IgD-negative memory B cell (primary cell): ENCODE measurements around the gene TRAPPC2. TPM values are rescaled to one million over a fixed set of nuclear protein-coding genes. Genes with fewer than 3 reads are reported as not detected.

Experiments used
- H3K27ac Mint-ChIP-seq, 3 donors: one replicate each; pipeline ENCODE4 v1.8.0; 2020 to 2022; ENCODE audit warnings: mild to moderate bottlenecking in 3 of 3, mixed read lengths in 3 of 3, moderate library complexity in 1 of 3
- H3K27me3 Mint-ChIP-seq: one replicate; pipeline ENCODE4 v1.8.0; 2021; ENCODE audit warnings: mixed read lengths
- H3K36me3 Mint-ChIP-seq: one replicate; pipeline ENCODE4 v1.8.0; 2020; ENCODE audit warnings: mild to moderate bottlenecking, mixed read lengths
- H3K4me1 Mint-ChIP-seq, 3 donors: one replicate each; pipeline ENCODE4 v1.8.0; 2020 to 2022; ENCODE audit warnings: mixed read lengths in 3 of 3, mild to moderate bottlenecking in 1 of 3
- H3K4me3 Mint-ChIP-seq, 4 donors: one replicate each; pipeline ENCODE4 v1.8.0; 2020 to 2022; ENCODE audit warnings: mild to moderate bottlenecking in 4 of 4, mixed read lengths in 4 of 4, moderate library complexity in 3 of 4
- H3K9me3 Mint-ChIP-seq, 3 donors: one replicate each; pipeline ENCODE4 v1.8.0; 2020 to 2021; ENCODE audit warnings: mixed read lengths in 3 of 3, mild to moderate bottlenecking in 1 of 3
- polyA plus RNA-seq: library from polyadenylated mRNA; unstranded; fragments of 300-500 nt; fragmentation: Illumina TruSeq; gene quantifications from one replicate; pipeline ENCODE4 v1.2.3, GENCODE V29; 2021

TRAPPC2 gene
- polyA plus RNA-seq, 1 donor from 2014 or later: 34.5 TPM

GRCh38 chrX:13697976-13698375 is 36.4 kb downstream of the TRAPPC2 start:
- no peaks in the 10 kb centered on the region for H3K9me3 Mint-ChIP-seq
- H3K36me3 Mint-ChIP-seq: peaks cover 2% of the 10 kb centered on the region
- H3K4me1 Mint-ChIP-seq: peaks cover 43 to 67% (median 58%) of the 10 kb centered on the region in 3 donors
- peak overlapping the region in 3 of 4 donors; percentile 16 to 65 (median 44) for H3K4me3 Mint-ChIP-seq
- H3K27ac Mint-ChIP-seq: peak overlapping the region; percentile 6 to 50 (median 22)
- H3K27me3 Mint-ChIP-seq: peaks cover 5% of the 10 kb centered on the region

- Mint-ChIP-seq H3K27me3 (peaks cover 5% of the 10 kb centered on the region), H3K4me3 (peak overlapping the region; percentile 12 to 78 (median 30)), H3K36me3 (peaks cover 2% of the 10 kb centered on the region), H3K27ac (peak overlapping the region; percentile 0 to 50 (median 22)), H3K9me3 (no peaks in the 10 kb centered on the region), H3K4me1 (peaks cover 43 to 69% (median 58%) of the 10 kb centered on the region in 3 donors)
Observed at GRCh38 chrX:13697455-13697854, 37.0 kb downstream of the TRAPPC2 start.

GRCh38 chrX:13695601-13696115 is 38.8 kb downstream of the TRAPPC2 start:
- H3K4me1 Mint-ChIP-seq: peaks cover 39 to 65% (median 48%) of the 10 kb centered on the region in 3 donors
- peak overlapping the region in 1 of 3 donors; percentile 21 for H3K27ac Mint-ChIP-seq
- peak overlapping the region in 2 of 4 donors; percentile 1 to 12 for H3K4me3 Mint-ChIP-seq
- H3K9me3 Mint-ChIP-seq: no peaks in the 10 kb centered on the region
- no peaks in the 10 kb centered on the region for H3K36me3 Mint-ChIP-seq
- H3K27me3 Mint-ChIP-seq: peaks cover 5% of the 10 kb centered on the region

DNA sequence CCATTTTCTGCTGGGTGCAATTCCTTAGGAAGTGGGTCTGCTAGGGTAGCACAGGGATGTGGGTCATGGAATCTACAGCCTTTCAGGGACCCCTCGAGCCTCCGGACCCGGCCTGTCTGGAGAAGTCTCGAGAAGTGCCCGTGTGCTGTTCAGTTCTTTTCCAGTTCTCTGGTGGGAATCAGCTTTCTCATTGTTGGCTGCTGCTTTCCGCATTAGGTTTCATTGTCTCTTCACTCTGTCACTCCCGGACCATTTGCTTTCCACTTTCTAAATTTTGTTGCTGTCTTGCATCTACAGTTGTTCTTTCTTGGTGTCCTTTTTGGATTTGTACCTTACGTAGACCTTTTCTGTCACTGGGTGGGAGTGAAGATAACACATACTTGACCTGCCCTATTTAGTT is 39.4 kb downstream of the TRAPPC2 start:
- H3K9me3 Mint-ChIP-seq: no peaks in the 10 kb centered on the region
- peaks cover 43 to 71% (median 54%) of the 10 kb centered on the region in 3 donors for H3K4me1 Mint-ChIP-seq
- H3K36me3 Mint-ChIP-seq: no peaks in the 10 kb centered on the region
- H3K4me3 Mint-ChIP-seq: peak overlapping the region in 1 of 4 donors; percentile 1
- H3K27ac Mint-ChIP-seq: peak overlapping the region in 2 of 3 donors; percentile 19 to 21
- peaks cover 5% of the 10 kb centered on the region for H3K27me3 Mint-ChIP-seq

GRCh38 chrX:13694359-13694758 is 40.1 kb downstream of the TRAPPC2 start:
- Mint-ChIP-seq H3K36me3 (no peaks in the 10 kb centered on the region), H3K4me3 (no peak overlapping the region), H3K27ac (no peak overlapping the region), H3K9me3 (no peaks in the 10 kb centered on the region), H3K27me3 (peaks cover 10% of the 10 kb centered on the region), H3K4me1 (peaks cover 42 to 73% (median 52%) of the 10 kb centered on the region in 3 donors)

GRCh38 chrX:13693341-13693961 is 41.0 kb downstream of the TRAPPC2 start:
- no peaks in the 10 kb centered on the region for H3K36me3 Mint-ChIP-seq
- peaks cover 39 to 66% (median 51%) of the 10 kb centered on the region in 3 donors for H3K4me1 Mint-ChIP-seq
- no peaks in the 10 kb centered on the region for H3K9me3 Mint-ChIP-seq
- peak overlapping the region in 3 of 4 donors; percentile 3 to 75 (median 56) for H3K4me3 Mint-ChIP-seq
- H3K27me3 Mint-ChIP-seq: peaks cover 9% of the 10 kb centered on the region
- H3K27ac Mint-ChIP-seq: peak overlapping the region in 2 of 3 donors; percentile 4 to 40

GRCh38 chrX:13692771-13693231 is 41.6 kb downstream of the TRAPPC2 start:
- Mint-ChIP-seq H3K36me3 (no peaks in the 10 kb centered on the region), H3K27me3 (peaks cover 9% of the 10 kb centered on the region), H3K4me3 (peak overlapping the region in 3 of 4 donors; percentile 3 to 56 (median 6)), H3K9me3 (no peaks in the 10 kb centered on the region), H3K27ac (peak overlapping the region in 2 of 3 donors; percentile 4 to 71), H3K4me1 (peaks cover 38 to 63% (median 55%) of the 10 kb centered on the region in 3 donors)

DNA sequence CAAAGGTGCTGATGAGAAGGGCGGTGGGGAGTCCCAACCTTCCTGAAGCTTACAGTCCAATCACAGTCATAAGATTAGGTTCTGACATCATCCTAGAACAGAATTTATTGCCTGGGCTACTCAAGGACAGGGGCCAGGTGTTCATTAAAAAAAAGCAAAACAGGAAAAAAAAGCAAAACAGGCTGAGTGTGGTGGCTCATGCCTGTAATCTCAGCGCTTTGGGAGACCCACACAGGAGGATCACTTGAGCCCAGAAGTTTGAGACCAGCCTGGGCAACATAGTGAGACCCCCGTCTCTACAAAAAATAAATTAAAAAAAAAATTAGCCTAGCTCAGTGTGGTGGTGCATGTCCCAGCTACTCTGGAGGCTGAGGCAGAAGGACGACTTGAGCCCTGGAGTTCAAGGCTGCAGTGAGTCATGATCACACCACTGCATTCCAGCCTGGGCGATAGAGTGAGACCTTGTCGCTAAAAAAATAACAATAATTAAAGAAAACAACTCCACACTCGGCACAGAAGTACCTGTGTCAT is 42.5 kb downstream of the TRAPPC2 start:
- peaks cover 12% of the 10 kb centered on the region for H3K27me3 Mint-ChIP-seq
- H3K4me3 Mint-ChIP-seq: peak overlapping the region in 2 of 4 donors; percentile 56 to 76
- no peaks in the 10 kb centered on the region for H3K9me3 Mint-ChIP-seq
- peak overlapping the region; percentile 25 to 83 (median 79) for H3K27ac Mint-ChIP-seq
- no peaks in the 10 kb centered on the region for H3K36me3 Mint-ChIP-seq
- H3K4me1 Mint-ChIP-seq: peaks cover 32 to 56% (median 47%) of the 10 kb centered on the region in 3 donors

DNA sequence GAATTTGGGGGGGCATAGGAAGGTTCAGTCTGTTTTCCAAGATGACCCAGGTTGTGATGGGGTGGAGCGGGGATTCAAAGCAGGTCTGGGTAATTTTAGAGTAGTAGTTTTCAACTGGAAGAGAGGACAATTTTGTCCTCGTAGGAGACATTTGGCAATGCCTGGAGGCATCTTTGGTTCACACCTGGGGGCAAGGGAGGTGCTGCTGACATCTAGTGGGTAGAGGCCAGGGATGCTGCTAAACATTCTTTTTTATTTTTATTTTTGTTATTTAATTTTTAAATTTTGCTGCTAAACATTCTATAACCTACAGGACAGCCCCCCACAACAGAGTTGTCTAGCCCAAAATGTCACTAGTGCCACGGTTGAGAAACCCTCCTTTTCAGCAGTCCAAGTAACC is 43.6 kb downstream of the TRAPPC2 start:
- Mint-ChIP-seq H3K27ac (peak overlapping the region in 2 of 3 donors; percentile 69 to 83), H3K9me3 (no peaks in the 10 kb centered on the region), H3K27me3 (peaks cover 12% of the 10 kb centered on the region), H3K4me3 (peak overlapping the region in 3 of 4 donors; percentile 27 to 95 (median 87)), H3K4me1 (peaks cover 28 to 51% (median 41%) of the 10 kb centered on the region in 3 donors), H3K36me3 (no peaks in the 10 kb centered on the region)

- peak overlapping the region; percentile 31 to 91 (median 83) for H3K27ac Mint-ChIP-seq
- H3K27me3 Mint-ChIP-seq: peaks cover 10% of the 10 kb centered on the region
- H3K4me1 Mint-ChIP-seq: peaks cover 20 to 45% (median 32%) of the 10 kb centered on the region in 3 donors
- peak overlapping the region; percentile 87 to 96 (median 92) for H3K4me3 Mint-ChIP-seq
- H3K9me3 Mint-ChIP-seq: no peaks in the 10 kb centered on the region
- H3K36me3 Mint-ChIP-seq: no peaks in the 10 kb centered on the region
Observed at GRCh38 chrX:13689741-13690211, 44.6 kb downstream of the TRAPPC2 start.

DNA sequence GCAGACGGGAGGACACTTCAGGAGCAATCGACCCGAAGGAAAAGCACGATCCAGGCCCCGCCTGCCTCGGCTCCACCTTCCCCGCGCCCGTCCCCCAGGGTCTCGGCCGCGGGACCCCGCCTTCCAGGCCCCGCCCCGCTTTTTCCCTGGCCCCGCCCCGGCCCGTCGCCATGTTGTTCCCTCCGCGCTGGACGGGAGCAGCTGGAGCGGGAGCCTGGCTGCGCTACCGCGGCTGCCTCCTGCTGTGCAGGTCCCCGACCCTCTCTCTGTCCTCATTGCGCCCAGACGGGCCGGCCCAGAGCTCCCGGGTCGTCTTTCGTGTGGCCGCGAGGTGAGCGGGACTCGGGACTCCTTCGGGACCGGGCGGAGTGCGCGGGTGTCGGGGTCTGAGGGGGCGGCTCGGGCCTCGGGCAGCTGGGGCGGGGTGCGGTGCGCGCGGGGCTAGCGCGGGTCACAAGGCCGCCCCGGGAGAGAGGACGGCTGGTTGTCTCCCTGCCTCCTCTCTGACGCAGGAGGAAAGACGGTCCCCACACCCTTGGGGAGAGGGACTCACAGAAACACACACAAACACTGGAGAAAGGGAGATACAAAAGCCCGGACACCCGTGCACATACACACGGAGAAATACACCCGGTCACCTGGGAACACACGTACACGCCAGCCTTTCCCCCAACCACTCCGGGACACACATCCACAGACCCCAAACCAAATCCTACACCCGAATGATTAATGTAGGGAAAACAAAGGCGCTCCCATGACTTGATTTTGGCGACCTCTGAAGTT is 45.3 kb downstream of the TRAPPC2 start, which contains the start of gene RAB9A:
TSS of gene RAB9A (plus strand) at position 171 of the 783 bp plus-strand sequence. CDS start 19,619 bp downstream, outside the sequence.
- Mint-ChIP-seq H3K27me3 (peaks cover 10% of the 10 kb centered on the region), H3K27ac (peak within 1 kb of the TSS; percentile 31 to 92 (median 83)), H3K9me3 (no peaks in the 10 kb centered on the region), H3K4me1 (peaks cover 20 to 41% (median 32%) of the 10 kb centered on the region in 3 donors), H3K36me3 (no peaks in the 10 kb centered on the region), H3K4me3 (peak within 1 kb of the TSS; percentile 87 to 96 (median 92))

- Mint-ChIP-seq H3K4me3 (peak overlapping the region; percentile 87 to 96 (median 92)), H3K27ac (peak overlapping the region; percentile 31 to 92 (median 82)), H3K36me3 (no peaks in the 10 kb centered on the region), H3K9me3 (no peaks in the 10 kb centered on the region), H3K27me3 (peaks cover 10% of the 10 kb centered on the region), H3K4me1 (peaks cover 16 to 36% (median 27%) of the 10 kb centered on the region in 3 donors)
Observed at GRCh38 chrX:13688384-13688957, 45.9 kb downstream of the TRAPPC2 start.

DNA sequence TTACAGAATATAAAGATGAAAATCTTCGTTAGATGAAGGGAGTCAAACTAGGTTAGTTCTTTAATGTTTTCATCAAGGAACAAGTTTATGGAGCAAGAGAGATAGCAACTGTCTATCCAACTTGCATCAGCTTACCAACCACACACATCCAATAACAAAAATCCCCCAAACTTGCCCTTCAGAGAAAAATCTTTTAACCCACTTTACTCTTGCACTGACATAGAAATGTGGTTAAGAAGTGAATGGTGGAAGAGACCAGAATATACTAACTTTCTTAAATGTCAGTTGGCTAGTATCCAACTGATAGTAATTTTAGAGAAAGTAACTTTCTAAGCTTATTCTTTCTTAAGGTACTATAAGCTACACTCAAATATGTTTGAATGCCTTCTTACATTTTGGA is 47.2 kb downstream of the TRAPPC2 start:
- H3K9me3 Mint-ChIP-seq: no peaks in the 10 kb centered on the region
- H3K27ac Mint-ChIP-seq: no peak overlapping the region
- no peaks in the 10 kb centered on the region for H3K36me3 Mint-ChIP-seq
- peak overlapping the region in 1 of 4 donors; percentile 87 for H3K4me3 Mint-ChIP-seq
- peaks cover 10% of the 10 kb centered on the region for H3K27me3 Mint-ChIP-seq
- H3K4me1 Mint-ChIP-seq: peaks cover 11 to 25% (median 15%) of the 10 kb centered on the region in 3 donors

- Mint-ChIP-seq H3K36me3 (no peaks in the 10 kb centered on the region), H3K9me3 (no peaks in the 10 kb centered on the region), H3K4me1 (peaks cover 6 to 15% (median 9%) of the 10 kb centered on the region in 3 donors), H3K27ac (no peak overlapping the region), H3K4me3 (no peak overlapping the region), H3K27me3 (peaks cover 10% of the 10 kb centered on the region)
Observed at GRCh38 chrX:13685126-13685763, 49.2 kb downstream of the TRAPPC2 start.
